Activated CD4-positive, alpha-beta T cell treated with anti-CD3 and anti-CD28 coated beads, Interleukin-2, amount 10 ng/mL, durations not matched to agents 24 days and 14 days (primary cell): ENCODE data around the gene STRN. TPM values are rescaled to one million over a fixed set of nuclear protein-coding genes. Genes with fewer than 3 reads are reported as not detected.
"Not testable (repeated sequence)": the region's sequence is repeated elsewhere in the genome, so short reads cannot be mapped to it uniquely, and the experiment has no call there.

Experiments used
- DNase-seq: peaks from one replicate; pipeline ENCODE4 v3.0.0; 2022
- H3K27ac Mint-ChIP-seq: one replicate; pipeline ENCODE4 v1.8.0; 2022; ENCODE audit warnings: mild to moderate bottlenecking, mixed read lengths
- H3K27me3 Mint-ChIP-seq: one replicate; pipeline ENCODE4 v1.8.0; 2022; ENCODE audit warnings: mixed read lengths
- H3K36me3 Mint-ChIP-seq: one replicate; pipeline ENCODE4 v1.8.0; 2022; ENCODE audit warnings: low read depth, mild to moderate bottlenecking, mixed read lengths
- H3K4me1 Mint-ChIP-seq: one replicate; pipeline ENCODE4 v1.8.0; 2021; ENCODE audit warnings: mixed read lengths
- H3K4me3 Mint-ChIP-seq: one replicate; pipeline ENCODE4 v1.8.0; 2022; ENCODE audit warnings: mild to moderate bottlenecking, moderate library complexity, mixed read lengths
- H3K9me3 Mint-ChIP-seq: one replicate; pipeline ENCODE4 v1.8.0; 2021; ENCODE audit warnings: mixed read lengths
- intact Hi-C: fragments of 100-400 bp; cut with micrococcal nuclease; formaldehyde crosslinking; loops from one replicate; pipeline ENCODE4 v1.15.1; 2023
- total RNA-seq: library from RNA; stranded (reverse); gene quantifications from 2 replicates; pipeline ENCODE4 v1.2.3, GENCODE V29; 2022

Gene STRN
- total RNA-seq, 1 donor from 2014 or later = 27.0 TPM

- peaks cover 12% of the 10 kb centered on the region for H3K4me1 Mint-ChIP-seq
- no peaks in the 10 kb centered on the region for H3K27me3 Mint-ChIP-seq
- H3K4me3 Mint-ChIP-seq = no peak overlapping the region
- H3K9me3 Mint-ChIP-seq = no peaks in the 10 kb centered on the region
- peaks cover 6% of the 10 kb centered on the region for H3K36me3 Mint-ChIP-seq
- DNase-seq = no peak
- intact Hi-C loops = loop anchor here (5.0 kb wide), 1 partner anchor 136 kb away; no protein-coding TSS in a partner anchor
- no peak overlapping the region for H3K27ac Mint-ChIP-seq
Measured at GRCh38 chr2:36918307-36918706, 48.0 kb downstream of the STRN start.

- intact Hi-C loops = loop anchor here (5.0 kb wide), 1 partner anchor 133 kb away; no protein-coding TSS in a partner anchor
- H3K4me3 Mint-ChIP-seq = no peak overlapping the region
- no peaks in the 10 kb centered on the region for H3K4me1 Mint-ChIP-seq
- no peak overlapping the region for H3K27ac Mint-ChIP-seq
- H3K36me3 Mint-ChIP-seq = peaks cover 2% of the 10 kb centered on the region
- no peak for DNase-seq
- H3K9me3 Mint-ChIP-seq = no peaks in the 10 kb centered on the region
- H3K27me3 Mint-ChIP-seq = no peaks in the 10 kb centered on the region
Measured at GRCh38 chr2:36915627-36916026, 50.7 kb downstream of the STRN start.

- intact Hi-C loops = no loop called here
- peaks cover 2% of the 10 kb centered on the region for H3K4me1 Mint-ChIP-seq
- H3K27me3 Mint-ChIP-seq = no peaks in the 10 kb centered on the region
- DNase-seq = no peak
- peaks cover 8% of the 10 kb centered on the region for H3K36me3 Mint-ChIP-seq
- no peak overlapping the region for H3K4me3 Mint-ChIP-seq
- no peaks in the 10 kb centered on the region for H3K9me3 Mint-ChIP-seq
- H3K27ac Mint-ChIP-seq = no peak overlapping the region
Measured at GRCh38 chr2:36912695-36913094, 53.6 kb downstream of the STRN start.

GRCh38 chr2:36911012-36911411, 55.3 kb downstream of the STRN start:
- intact Hi-C loops = no loop called here
- Mint-ChIP-seq H3K9me3 (no peaks in the 10 kb centered on the region), H3K36me3 (peaks cover 10% of the 10 kb centered on the region), H3K27me3 (no peaks in the 10 kb centered on the region), H3K27ac (no peak overlapping the region), H3K4me1 (peaks cover 2% of the 10 kb centered on the region), H3K4me3 (no peak overlapping the region)
- DNase-seq = no peak

GRCh38 chr2:36906277-36906676, 60.1 kb downstream of the STRN start:
- intact Hi-C loops = no loop called here

GRCh38 chr2:36904636-36905035, 61.7 kb downstream of the STRN start:
- Mint-ChIP-seq H3K36me3 (peaks cover 16% of the 10 kb centered on the region), H3K4me3 (no peak overlapping the region), H3K27ac (no peak overlapping the region), H3K9me3 (no peaks in the 10 kb centered on the region), H3K4me1 (peaks cover 2% of the 10 kb centered on the region), H3K27me3 (no peaks in the 10 kb centered on the region)
- no peak for DNase-seq
- intact Hi-C loops = no loop called here

More at GRCh38 chr2:36906277-36906676, 60.1 kb downstream of the STRN start:
- Mint-ChIP-seq H3K9me3 (no peaks in the 10 kb centered on the region), H3K4me1 (peaks cover 2% of the 10 kb centered on the region), H3K27ac (no peak overlapping the region), H3K27me3 (no peaks in the 10 kb centered on the region), H3K4me3 (no peak overlapping the region), H3K36me3 (peaks cover 13% of the 10 kb centered on the region)
- DNase-seq = no peak

- Mint-ChIP-seq H3K9me3 (no peaks in the 10 kb centered on the region), H3K27ac (no peak overlapping the region), H3K27me3 (no peaks in the 10 kb centered on the region), H3K4me3 (no peak overlapping the region), H3K4me1 (no peaks in the 10 kb centered on the region), H3K36me3 (peaks cover 18% of the 10 kb centered on the region)
- intact Hi-C loops = no loop called here
- no peak for DNase-seq
Measured at GRCh38 chr2:36902385-36903120, 63.8 kb downstream of the STRN start.

GRCh38 chr2:36892805-36893204, 73.5 kb downstream of the STRN start:
- peaks cover 8% of the 10 kb centered on the region for H3K4me1 Mint-ChIP-seq
- intact Hi-C loops = no loop called here
- no peak overlapping the region for H3K4me3 Mint-ChIP-seq

GRCh38 chr2:36889795-36890194, 76.5 kb downstream of the STRN start:
- H3K27me3 Mint-ChIP-seq = no peaks in the 10 kb centered on the region
- no peak for DNase-seq
- H3K36me3 Mint-ChIP-seq = peaks cover 22% of the 10 kb centered on the region
- peak overlapping the region; percentile 15 for H3K4me3 Mint-ChIP-seq
- peaks cover 8% of the 10 kb centered on the region for H3K4me1 Mint-ChIP-seq
- H3K9me3 Mint-ChIP-seq = no peaks in the 10 kb centered on the region
- intact Hi-C loops = loop anchor here (2.0 kb wide), 1 partner anchor 77 kb away; the partner anchor contains the start of gene STRN
- peak overlapping the region; percentile 75 for H3K27ac Mint-ChIP-seq

More at GRCh38 chr2:36892805-36893204, 73.5 kb downstream of the STRN start:
- no peaks in the 10 kb centered on the region for H3K9me3 Mint-ChIP-seq
- H3K27ac Mint-ChIP-seq = no peak overlapping the region
- H3K27me3 Mint-ChIP-seq = no peaks in the 10 kb centered on the region
- H3K36me3 Mint-ChIP-seq = peaks cover 12% of the 10 kb centered on the region
- DNase-seq = no peak

- intact Hi-C loops, H3K9me3 Mint-ChIP-seq, H3K27ac Mint-ChIP-seq, DNase-seq, H3K27me3 Mint-ChIP-seq, H3K4me1 Mint-ChIP-seq, H3K4me3 Mint-ChIP-seq: not testable (repeated sequence)
- peaks cover 21% of the 10 kb centered on the region for H3K36me3 Mint-ChIP-seq
Measured at GRCh38 chr2:36887095-36887494, 79.2 kb downstream of the STRN start.

GRCh38 chr2:36886664-36887063, 79.7 kb downstream of the STRN start:
- no peaks in the 10 kb centered on the region for H3K27me3 Mint-ChIP-seq
- no peaks in the 10 kb centered on the region for H3K9me3 Mint-ChIP-seq
- H3K36me3 Mint-ChIP-seq = peaks cover 22% of the 10 kb centered on the region
- intact Hi-C loops = no loop called here
- H3K27ac Mint-ChIP-seq = no peak overlapping the region
- peaks cover 8% of the 10 kb centered on the region for H3K4me1 Mint-ChIP-seq
- no peak overlapping the region for H3K4me3 Mint-ChIP-seq
- DNase-seq = no peak

GRCh38 chr2:36885605-36886004, 80.7 kb downstream of the STRN start:
- H3K4me1 Mint-ChIP-seq = peaks cover 8% of the 10 kb centered on the region
- DNase-seq = no peak
- H3K9me3 Mint-ChIP-seq = no peaks in the 10 kb centered on the region
- H3K4me3 Mint-ChIP-seq = no peak overlapping the region
- H3K36me3 Mint-ChIP-seq = peaks cover 27% of the 10 kb centered on the region
- H3K27me3 Mint-ChIP-seq = no peaks in the 10 kb centered on the region
- no peak overlapping the region for H3K27ac Mint-ChIP-seq
- intact Hi-C loops = no loop called here

GRCh38 chr2:36882532-36882931, 83.8 kb downstream of the STRN start:
- no peak overlapping the region for H3K4me3 Mint-ChIP-seq
- H3K27me3 Mint-ChIP-seq = no peaks in the 10 kb centered on the region
- H3K36me3 Mint-ChIP-seq = peaks cover 28% of the 10 kb centered on the region

GRCh38 chr2:36881816-36882215, 84.5 kb downstream of the STRN start:
- Mint-ChIP-seq H3K4me1 (no peaks in the 10 kb centered on the region), H3K36me3 (peaks cover 31% of the 10 kb centered on the region), H3K4me3 (no peak overlapping the region), H3K27ac (no peak overlapping the region), H3K27me3 (no peaks in the 10 kb centered on the region), H3K9me3 (no peaks in the 10 kb centered on the region)
- DNase-seq = no peak
- intact Hi-C loops = no loop called here

More at GRCh38 chr2:36882532-36882931, 83.8 kb downstream of the STRN start:
- intact Hi-C loops = no loop called here
- no peaks in the 10 kb centered on the region for H3K4me1 Mint-ChIP-seq
- no peak overlapping the region for H3K27ac Mint-ChIP-seq
- DNase-seq = no peak
- no peaks in the 10 kb centered on the region for H3K9me3 Mint-ChIP-seq

GRCh38 chr2:36878429-36878828, 87.9 kb downstream of the STRN start:
- Mint-ChIP-seq H3K27me3 (no peaks in the 10 kb centered on the region), H3K4me1 (no peaks in the 10 kb centered on the region), H3K9me3 (peaks cover 5% of the 10 kb centered on the region), H3K4me3 (no peak overlapping the region), H3K27ac (no peak overlapping the region), H3K36me3 (peaks cover 43% of the 10 kb centered on the region)
- DNase-seq = no peak
- intact Hi-C loops = no loop called here
